Measurements from ENCODE around the gene E2F1. TPM values are rescaled to one million over a fixed set of nuclear protein-coding genes. Genes with fewer than 3 reads are reported as not detected.

Gene E2F1
- total RNA-seq, 1 experiment from 2014 or later, result 44.2 TPM

DNA sequence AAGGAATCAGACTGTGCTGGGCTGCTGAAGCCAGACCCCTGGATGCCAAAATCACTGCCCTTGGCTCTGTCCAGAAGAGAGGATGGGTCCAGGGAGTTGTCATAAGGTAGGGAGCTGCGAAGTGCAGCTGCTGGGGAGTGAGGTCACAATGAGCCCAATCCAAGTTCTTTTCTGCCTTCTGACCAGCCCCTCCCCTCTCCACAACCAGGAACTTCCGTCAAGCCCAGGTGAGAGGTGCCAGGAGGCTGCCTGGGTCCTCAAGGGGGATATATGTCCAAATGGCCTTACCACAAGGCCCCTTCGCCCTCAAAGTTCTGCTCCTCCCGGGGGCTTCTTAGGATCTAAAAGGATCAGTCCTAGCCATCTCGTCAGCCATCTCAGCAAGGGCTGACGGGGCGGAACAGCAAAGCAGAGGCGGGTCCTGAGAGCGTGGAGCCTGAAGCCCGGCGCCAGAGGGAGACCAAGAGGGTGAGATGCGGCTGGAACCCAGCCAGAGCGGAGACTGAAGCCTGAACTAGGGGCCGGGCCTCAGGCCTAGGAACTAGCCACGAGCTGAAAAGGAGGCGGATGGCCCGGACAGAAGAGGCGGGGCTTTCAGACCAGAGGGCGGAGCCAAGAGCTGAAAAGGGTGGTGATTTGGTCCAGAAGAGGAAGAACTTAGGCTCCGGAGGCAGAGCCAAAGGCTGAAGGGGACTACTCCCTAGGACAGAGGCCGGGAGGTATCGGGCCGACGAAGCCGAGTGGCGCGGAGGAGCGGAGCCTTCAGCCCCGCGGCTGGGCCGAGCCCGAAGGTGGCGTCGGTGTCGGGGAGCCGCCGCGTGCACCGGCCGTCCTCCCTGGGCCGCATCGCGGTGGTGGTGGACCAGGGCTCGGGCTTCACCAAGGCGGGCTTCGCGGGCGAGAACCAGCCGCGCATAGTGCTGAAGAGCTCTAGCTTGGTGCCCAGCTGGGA is 19.6 kb downstream of the E2F1 start, which contains the start of gene ACTL10 (continued):
- TF ChIP-seq, protein P1, sequence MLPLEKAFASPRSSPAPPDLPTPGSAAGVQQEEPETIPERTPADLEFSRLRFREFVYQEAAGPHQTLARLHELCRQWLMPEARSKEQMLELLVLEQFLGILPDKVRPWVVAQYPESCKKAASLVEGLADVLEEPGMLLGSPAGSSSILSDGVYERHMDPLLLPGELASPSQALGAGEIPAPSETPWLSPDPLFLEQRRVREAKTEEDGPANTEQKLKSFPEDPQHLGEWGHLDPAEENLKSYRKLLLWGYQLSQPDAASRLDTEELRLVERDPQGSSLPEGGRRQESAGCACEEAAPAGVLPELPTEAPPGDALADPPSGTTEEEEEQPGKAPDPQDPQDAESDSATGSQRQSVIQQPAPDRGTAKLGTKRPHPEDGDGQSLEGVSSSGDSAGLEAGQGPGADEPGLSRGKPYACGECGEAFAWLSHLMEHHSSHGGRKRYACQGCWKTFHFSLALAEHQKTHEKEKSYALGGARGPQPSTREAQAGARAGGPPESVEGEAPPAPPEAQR (CRISPR knock-in tag; IDR thresholded peaks at IDR 0.05), result no peak
- TF ChIP-seq, protein P2, sequence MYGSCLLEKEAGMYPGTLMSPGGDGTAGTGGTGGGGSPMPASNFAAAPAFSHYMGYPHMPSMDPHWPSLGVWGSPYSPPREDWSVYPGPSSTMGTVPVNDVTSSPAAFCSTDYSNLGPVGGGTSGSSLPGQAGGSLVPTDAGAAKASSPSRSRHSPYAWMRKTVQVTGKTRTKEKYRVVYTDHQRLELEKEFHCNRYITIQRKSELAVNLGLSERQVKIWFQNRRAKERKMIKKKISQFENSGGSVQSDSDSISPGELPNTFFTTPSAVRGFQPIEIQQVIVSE (CRISPR knock-in tag; IDR thresholded peaks at IDR 0.05; ENCODE audit: borderline replicate concordance), result no peak
- TF ChIP-seq MYBL2 (CRISPR knock-in tag; IDR thresholded peaks at IDR 0.05) (peak; percentile 68; the same call in 1 of the 2 replicates), FOXJ3 (CRISPR knock-in tag; IDR thresholded peaks at IDR 0.05; ENCODE audit: borderline replicate concordance) (no peak), NR3C1 (CRISPR knock-in tag; conservative IDR thresholded peaks at IDR 0.05; ENCODE audit: low read depth) (no peak), NFE2L1 (CRISPR knock-in tag; IDR thresholded peaks at IDR 0.05) (0 out of 2 replicates have a peak, but pooled peaks have one; percentile 42), NR1H2 (CRISPR knock-in tag; IDR thresholded peaks at IDR 0.05) (no peak), PRRX2 (CRISPR knock-in tag; IDR thresholded peaks at IDR 0.05) (no peak), NFATC4 (CRISPR knock-in tag; IDR thresholded peaks at IDR 0.05) (no peak), ZNF423 (CRISPR knock-in tag; IDR thresholded peaks at IDR 0.05) (no peak), SP1 (CRISPR knock-in tag; conservative IDR thresholded peaks at IDR 0.05) (peak; percentile 65; the same call in 1 of the 2 replicates), ZNF396 (CRISPR knock-in tag; IDR thresholded peaks at IDR 0.05; ENCODE audit: borderline replicate concordance) (no peak), ATF1 (CRISPR knock-in tag; IDR thresholded peaks at IDR 0.05) (no peak), ETV6 (CRISPR knock-in tag; IDR thresholded peaks at IDR 0.05) (no peak), TP53 (CRISPR knock-in tag; IDR thresholded peaks at IDR 0.05) (0 out of 2 replicates have a peak, but pooled peaks have one; percentile 31), SMAD3 (CRISPR knock-in tag; IDR thresholded peaks at IDR 0.05; ENCODE audit: borderline replicate concordance) (no peak)
- TF ChIP-seq, protein P3, sequence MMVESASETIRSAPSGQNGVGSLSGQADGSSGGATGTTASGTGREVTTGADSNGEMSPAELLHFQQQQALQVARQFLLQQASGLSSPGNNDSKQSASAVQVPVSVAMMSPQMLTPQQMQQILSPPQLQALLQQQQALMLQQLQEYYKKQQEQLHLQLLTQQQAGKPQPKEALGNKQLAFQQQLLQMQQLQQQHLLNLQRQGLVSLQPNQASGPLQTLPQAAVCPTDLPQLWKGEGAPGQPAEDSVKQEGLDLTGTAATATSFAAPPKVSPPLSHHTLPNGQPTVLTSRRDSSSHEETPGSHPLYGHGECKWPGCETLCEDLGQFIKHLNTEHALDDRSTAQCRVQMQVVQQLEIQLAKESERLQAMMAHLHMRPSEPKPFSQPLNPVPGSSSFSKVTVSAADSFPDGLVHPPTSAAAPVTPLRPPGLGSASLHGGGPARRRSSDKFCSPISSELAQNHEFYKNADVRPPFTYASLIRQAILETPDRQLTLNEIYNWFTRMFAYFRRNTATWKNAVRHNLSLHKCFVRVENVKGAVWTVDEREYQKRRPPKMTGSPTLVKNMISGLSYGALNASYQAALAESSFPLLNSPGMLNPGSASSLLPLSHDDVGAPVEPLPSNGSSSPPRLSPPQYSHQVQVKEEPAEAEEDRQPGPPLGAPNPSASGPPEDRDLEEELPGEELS (CRISPR knock-in tag; IDR thresholded peaks at IDR 0.05), result no peak
- TF ChIP-seq, protein P4, sequence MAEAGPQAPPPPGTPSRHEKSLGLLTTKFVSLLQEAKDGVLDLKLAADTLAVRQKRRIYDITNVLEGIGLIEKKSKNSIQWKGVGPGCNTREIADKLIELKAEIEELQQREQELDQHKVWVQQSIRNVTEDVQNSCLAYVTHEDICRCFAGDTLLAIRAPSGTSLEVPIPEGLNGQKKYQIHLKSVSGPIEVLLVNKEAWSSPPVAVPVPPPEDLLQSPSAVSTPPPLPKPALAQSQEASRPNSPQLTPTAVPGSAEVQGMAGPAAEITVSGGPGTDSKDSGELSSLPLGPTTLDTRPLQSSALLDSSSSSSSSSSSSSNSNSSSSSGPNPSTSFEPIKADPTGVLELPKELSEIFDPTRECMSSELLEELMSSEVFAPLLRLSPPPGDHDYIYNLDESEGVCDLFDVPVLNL (CRISPR knock-in tag; IDR thresholded peaks at IDR 0.05; ENCODE audit: borderline replicate concordance, low read depth), result no peak
- TF ChIP-seq, protein P5, sequence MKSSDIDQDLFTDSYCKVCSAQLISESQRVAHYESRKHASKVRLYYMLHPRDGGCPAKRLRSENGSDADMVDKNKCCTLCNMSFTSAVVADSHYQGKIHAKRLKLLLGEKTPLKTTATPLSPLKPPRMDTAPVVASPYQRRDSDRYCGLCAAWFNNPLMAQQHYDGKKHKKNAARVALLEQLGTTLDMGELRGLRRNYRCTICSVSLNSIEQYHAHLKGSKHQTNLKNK (CRISPR knock-in tag; IDR thresholded peaks at IDR 0.05), result no peak
- TF ChIP-seq, protein P6, sequence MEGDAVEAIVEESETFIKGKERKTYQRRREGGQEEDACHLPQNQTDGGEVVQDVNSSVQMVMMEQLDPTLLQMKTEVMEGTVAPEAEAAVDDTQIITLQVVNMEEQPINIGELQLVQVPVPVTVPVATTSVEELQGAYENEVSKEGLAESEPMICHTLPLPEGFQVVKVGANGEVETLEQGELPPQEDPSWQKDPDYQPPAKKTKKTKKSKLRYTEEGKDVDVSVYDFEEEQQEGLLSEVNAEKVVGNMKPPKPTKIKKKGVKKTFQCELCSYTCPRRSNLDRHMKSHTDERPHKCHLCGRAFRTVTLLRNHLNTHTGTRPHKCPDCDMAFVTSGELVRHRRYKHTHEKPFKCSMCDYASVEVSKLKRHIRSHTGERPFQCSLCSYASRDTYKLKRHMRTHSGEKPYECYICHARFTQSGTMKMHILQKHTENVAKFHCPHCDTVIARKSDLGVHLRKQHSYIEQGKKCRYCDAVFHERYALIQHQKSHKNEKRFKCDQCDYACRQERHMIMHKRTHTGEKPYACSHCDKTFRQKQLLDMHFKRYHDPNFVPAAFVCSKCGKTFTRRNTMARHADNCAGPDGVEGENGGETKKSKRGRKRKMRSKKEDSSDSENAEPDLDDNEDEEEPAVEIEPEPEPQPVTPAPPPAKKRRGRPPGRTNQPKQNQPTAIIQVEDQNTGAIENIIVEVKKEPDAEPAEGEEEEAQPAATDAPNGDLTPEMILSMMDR (IDR thresholded peaks at IDR 0.05), result no peak
- TF ChIP-seq, protein P7, sequence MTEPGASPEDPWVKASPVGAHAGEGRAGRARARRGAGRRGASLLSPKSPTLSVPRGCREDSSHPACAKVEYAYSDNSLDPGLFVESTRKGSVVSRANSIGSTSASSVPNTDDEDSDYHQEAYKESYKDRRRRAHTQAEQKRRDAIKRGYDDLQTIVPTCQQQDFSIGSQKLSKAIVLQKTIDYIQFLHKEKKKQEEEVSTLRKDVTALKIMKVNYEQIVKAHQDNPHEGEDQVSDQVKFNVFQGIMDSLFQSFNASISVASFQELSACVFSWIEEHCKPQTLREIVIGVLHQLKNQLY (CRISPR knock-in tag; IDR thresholded peaks at IDR 0.05), result no peak
- TF ChIP-seq, protein P8, sequence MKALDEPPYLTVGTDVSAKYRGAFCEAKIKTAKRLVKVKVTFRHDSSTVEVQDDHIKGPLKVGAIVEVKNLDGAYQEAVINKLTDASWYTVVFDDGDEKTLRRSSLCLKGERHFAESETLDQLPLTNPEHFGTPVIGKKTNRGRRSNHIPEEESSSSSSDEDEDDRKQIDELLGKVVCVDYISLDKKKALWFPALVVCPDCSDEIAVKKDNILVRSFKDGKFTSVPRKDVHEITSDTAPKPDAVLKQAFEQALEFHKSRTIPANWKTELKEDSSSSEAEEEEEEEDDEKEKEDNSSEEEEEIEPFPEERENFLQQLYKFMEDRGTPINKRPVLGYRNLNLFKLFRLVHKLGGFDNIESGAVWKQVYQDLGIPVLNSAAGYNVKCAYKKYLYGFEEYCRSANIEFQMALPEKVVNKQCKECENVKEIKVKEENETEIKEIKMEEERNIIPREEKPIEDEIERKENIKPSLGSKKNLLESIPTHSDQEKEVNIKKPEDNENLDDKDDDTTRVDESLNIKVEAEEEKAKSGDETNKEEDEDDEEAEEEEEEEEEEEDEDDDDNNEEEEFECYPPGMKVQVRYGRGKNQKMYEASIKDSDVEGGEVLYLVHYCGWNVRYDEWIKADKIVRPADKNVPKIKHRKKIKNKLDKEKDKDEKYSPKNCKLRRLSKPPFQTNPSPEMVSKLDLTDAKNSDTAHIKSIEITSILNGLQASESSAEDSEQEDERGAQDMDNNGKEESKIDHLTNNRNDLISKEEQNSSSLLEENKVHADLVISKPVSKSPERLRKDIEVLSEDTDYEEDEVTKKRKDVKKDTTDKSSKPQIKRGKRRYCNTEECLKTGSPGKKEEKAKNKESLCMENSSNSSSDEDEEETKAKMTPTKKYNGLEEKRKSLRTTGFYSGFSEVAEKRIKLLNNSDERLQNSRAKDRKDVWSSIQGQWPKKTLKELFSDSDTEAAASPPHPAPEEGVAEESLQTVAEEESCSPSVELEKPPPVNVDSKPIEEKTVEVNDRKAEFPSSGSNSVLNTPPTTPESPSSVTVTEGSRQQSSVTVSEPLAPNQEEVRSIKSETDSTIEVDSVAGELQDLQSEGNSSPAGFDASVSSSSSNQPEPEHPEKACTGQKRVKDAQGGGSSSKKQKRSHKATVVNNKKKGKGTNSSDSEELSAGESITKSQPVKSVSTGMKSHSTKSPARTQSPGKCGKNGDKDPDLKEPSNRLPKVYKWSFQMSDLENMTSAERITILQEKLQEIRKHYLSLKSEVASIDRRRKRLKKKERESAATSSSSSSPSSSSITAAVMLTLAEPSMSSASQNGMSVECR (CRISPR knock-in tag; IDR thresholded peaks at IDR 0.05; ENCODE audit: borderline replicate concordance), result no peak

Measured in WTC11 (cell line).